Lower leg skin (tissue), 4 donors: ENCODE data around the gene KLHL25. TPM values are rescaled to one million over a fixed set of nuclear protein-coding genes. Genes with fewer than 3 reads are reported as not detected.
A peak's percentile ranks its signal among the peaks of the same experiment; 100 is the strongest.
"Not testable (repeated sequence)": the region's sequence is repeated elsewhere in the genome, so short reads cannot be mapped to it uniquely, and the experiment has no call there.

Source experiments
- DNase-seq, 2 donors: peaks; one replicate each; pipeline ENCODE4 v3.0.0-alpha.2; 2019; ENCODE audit warnings: low spot score in 2 of 2
- H3K4me3 ChIP-seq: fragments of 200-600 bp; sonication (generic); 2 replicates; pipeline ENCODE4 v1.5.1; 2017; ENCODE audit warnings: mild to moderate bottlenecking, low read depth; ENCODE audit not compliant: poor library complexity, severe bottlenecking
- CTCF ChIP-seq, 3 donors: fragments of 450-650 bp; IDR thresholded peaks; one replicate each; pipeline ENCODE4 v1.5.1; 2016; ENCODE audit warnings: antibody characterized with exemption in 3 of 3, mild to moderate bottlenecking in 3 of 3, moderate library complexity in 2 of 3
- POLR2A ChIP-seq, 2 donors: fragments of 450-650 bp; IDR thresholded peaks; one replicate each; pipeline ENCODE4 v1.6.1; 2016 to 2017; ENCODE audit warnings: antibody characterized with exemption in 2 of 2, mild to moderate bottlenecking in 1 of 2, moderate library complexity in 1 of 2
- WGBS, 2 donors: methylation state at CpG; one replicate each; pipeline ENCODE4 v1.1.5; 2018; 5-methylcytosine and 5-hydroxymethylcytosine counted together
- intact Hi-C: fragments of 100-400 bp; cut with DNase I; formaldehyde crosslinking; loops from one replicate; pipeline ENCODE4 v1.15.0; 2023; ENCODE audit warnings: low total_unique reads
- total RNA-seq, 4 donors: library from RNA; depleted of rRNA; stranded (reverse); fragments of >200 nt; gene quantifications; one replicate each; pipeline ENCODE4 v1.1.0, GENCODE V29; 2016

Gene KLHL25
- total RNA-seq, 4 donors from 2014 or later: 13.9 to 29.0 (median 21.4) TPM

- H3K4me3 ChIP-seq: no peak overlapping the region
- no peak for DNase-seq
- TF ChIP-seq POLR2A (IDR thresholded peaks at IDR 0.05): no peak
- TF ChIP-seq CTCF (IDR thresholded peaks at IDR 0.05): no peak
- intact Hi-C loops: no loop called here
Measured at GRCh38 chr15:85813234-85813633, 18.5 kb upstream of the KLHL25 start.

DNA sequence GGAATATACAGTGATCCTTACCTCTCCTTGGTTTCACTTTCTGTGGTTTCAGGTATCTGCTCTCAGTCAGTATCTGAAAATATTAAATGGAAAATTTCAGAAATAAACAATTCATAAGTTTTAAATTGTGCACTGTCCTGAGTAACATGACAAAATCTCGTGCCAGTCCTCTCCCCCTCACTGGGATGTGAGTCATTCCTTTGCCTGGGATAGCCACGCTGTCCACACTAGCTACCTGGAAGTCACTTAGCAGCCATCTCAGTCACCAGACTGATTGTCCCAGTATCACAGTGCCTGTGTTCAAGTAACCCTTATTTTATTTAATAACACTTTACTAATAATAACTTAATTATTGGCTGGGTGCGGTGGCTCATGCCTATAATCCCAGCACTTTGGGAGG, 15.3 kb upstream of the KLHL25 start:
- intact Hi-C loops: no loop called here
- no peak for DNase-seq
- WGBS, 2 donors: 75 to 88% methylated on average over 3 of the region's 3 CpGs
- TF ChIP-seq POLR2A (IDR thresholded peaks at IDR 0.05): no peak
- no peak for TF ChIP-seq CTCF (IDR thresholded peaks at IDR 0.05)
- H3K4me3 ChIP-seq: no peak overlapping the region

- DNase-seq: no peak
- H3K4me3 ChIP-seq: no peak overlapping the region
- TF ChIP-seq POLR2A (IDR thresholded peaks at IDR 0.05) (no peak), CTCF (IDR thresholded peaks at IDR 0.05) (no peak)
- intact Hi-C loops: no loop called here
- WGBS, 2 donors: 67 to 68% methylated on average over 3 of the region's 3 CpGs
Measured at GRCh38 chr15:85805420-85805819, 10.7 kb upstream of the KLHL25 start.

DNA sequence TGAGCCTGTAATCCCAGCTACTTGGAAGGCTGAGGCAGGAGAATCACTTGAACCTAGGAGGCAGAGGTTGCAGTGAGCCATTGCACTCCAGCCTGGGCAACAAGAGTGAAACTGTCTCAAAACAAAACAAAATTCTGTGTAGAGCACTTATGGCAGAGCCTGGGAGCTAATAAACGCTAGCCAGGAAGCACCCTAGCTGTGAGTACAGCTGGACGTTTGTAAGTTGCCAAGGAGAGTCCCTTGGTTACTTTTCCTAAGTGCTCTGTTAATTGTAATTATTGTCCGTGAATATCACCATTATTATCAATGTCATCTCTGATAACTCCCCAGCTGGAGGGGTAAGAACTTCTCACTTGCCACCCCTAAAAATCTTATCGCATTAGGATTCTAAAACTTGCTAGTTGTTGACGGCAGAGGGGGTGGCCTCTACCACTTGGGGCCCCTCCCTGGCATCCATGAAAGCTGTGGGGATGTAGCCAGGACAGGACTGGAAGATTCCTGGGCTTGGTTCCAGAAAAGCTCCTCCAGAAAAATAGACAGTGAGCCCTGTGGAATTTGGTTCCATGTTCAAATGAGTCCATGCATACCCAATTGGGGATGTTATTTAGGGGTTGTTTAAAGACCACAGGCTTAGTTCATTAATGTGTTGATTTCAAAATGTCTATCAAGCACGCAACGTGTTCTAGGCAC, 9.9 kb upstream of the KLHL25 start:
- no peak overlapping the region for H3K4me3 ChIP-seq
- no peak for TF ChIP-seq CTCF (IDR thresholded peaks at IDR 0.05)
- TF ChIP-seq POLR2A (IDR thresholded peaks at IDR 0.05): no peak
- no peak for DNase-seq
- WGBS, 2 donors: 69 to 72% methylated on average over 7 of the region's 7 CpGs
- intact Hi-C loops: no loop called here

GRCh38 chr15:85802617-85803016, 7.9 kb upstream of the KLHL25 start:
- DNase-seq, H3K4me3 ChIP-seq, intact Hi-C loops: not testable (repeated sequence)
- WGBS, 2 donors: 86 to 90% methylated on average over 9 of the region's 9 CpGs

GRCh38 chr15:85800478-85801123, 5.9 kb upstream of the KLHL25 start:
- no peak overlapping the region for H3K4me3 ChIP-seq
- 76 to 77% methylated on average over 9 of the region's 9 CpGs for WGBS, 2 donors
- no peak for TF ChIP-seq CTCF (IDR thresholded peaks at IDR 0.05)
- TF ChIP-seq POLR2A (IDR thresholded peaks at IDR 0.05): no peak
- intact Hi-C loops: no loop called here
- peak in 1 of 2 donors; percentile 46 for DNase-seq

DNA sequence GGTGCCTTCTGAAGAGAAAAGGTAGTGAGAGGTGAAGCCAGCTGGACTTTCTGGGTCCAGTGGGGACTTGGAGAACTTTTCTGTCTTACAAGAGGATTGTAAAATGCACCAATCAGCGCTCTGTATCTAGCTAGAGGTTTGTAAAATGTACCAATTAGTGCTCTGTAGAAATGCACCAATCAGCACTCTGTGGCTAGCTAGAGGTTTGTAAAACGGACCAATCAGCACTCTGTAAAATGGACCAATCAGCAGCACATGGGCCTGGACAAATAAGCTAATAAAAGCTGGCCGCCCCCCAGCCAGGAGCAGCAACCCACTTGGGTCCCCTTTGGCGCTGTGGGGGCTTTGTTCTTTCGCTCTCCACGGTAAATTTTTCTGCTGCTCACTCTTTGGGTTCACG, 1.6 kb upstream of the KLHL25 start:
- WGBS, 2 donors: 84 to 96% methylated on average over 7 of the region's 7 CpGs
- H3K4me3 ChIP-seq, intact Hi-C loops, DNase-seq: not testable (repeated sequence)
